GM19025 (cell line): ENCODE data around the gene TMEM225B.
"Not testable (repeated sequence)": the region's sequence is repeated elsewhere in the genome, so short reads cannot be mapped to it uniquely, and the experiment has no call there.

Experiments
- ATAC-seq: cut with Tn5 transposase; IDR thresholded peaks from one replicate; pipeline ENCODE4 v1.9.1; 2021; ENCODE audit warnings: mild to moderate bottlenecking, low read depth, moderate library complexity; ENCODE audit not compliant: unreplicated experiment

TMEM225B gene

GRCh38 chr7:99652671-99653070 lies 54.6 kb downstream of the TMEM225B start:
- ATAC-seq = no peak

- ATAC-seq = not testable (repeated sequence)
These were observed 55.2 kb downstream of the TMEM225B start for GRCh38 chr7:99653269-99653668.

GRCh38 chr7:99653754-99654153 lies 55.7 kb downstream of the TMEM225B start:
- no peak for ATAC-seq

GRCh38 chr7:99654626-99655025 lies 56.6 kb downstream of the TMEM225B start:
- ATAC-seq = not testable (repeated sequence)

- not testable (repeated sequence) for ATAC-seq
These were observed 59.8 kb downstream of the TMEM225B start for GRCh38 chr7:99657879-99658278.
